MM.1S (cell line): ENCODE results near the gene ZNF593OS.
A peak's percentile ranks its signal among the peaks of the same experiment; 100 is the strongest.

ENCODE experiments used
- DNase-seq: peaks from one replicate; pipeline ENCODE4 v3.0.0-alpha.2; 2015
- H2AFZ ChIP-seq: fragments of 300-600 bp; sonication (generic); 2 replicates; pipeline ENCODE4 v1.6.0; 2016; ENCODE audit warnings: antibody characterized with exemption, low read length
- H3F3A ChIP-seq: fragments of 300-600 bp; sonication (generic); 2 replicates; pipeline ENCODE4 v1.6.1; 2016; ENCODE audit warnings: mild to moderate bottlenecking, antibody characterized with exemption, low read length, moderate library complexity, mixed read lengths; ENCODE audit not compliant: insufficient read depth
- H3K27ac ChIP-seq: fragments of 300-600 bp; sonication (generic); 2 replicates; pipeline ENCODE4 v1.5.1; 2016; ENCODE audit warnings: mild to moderate bottlenecking, low read length
- H3K27me3 ChIP-seq: fragments of 300-600 bp; sonication (generic); replicated peaks from 2 replicates; pipeline ENCODE4 v1.6.0; 2016; ENCODE audit warnings: low read length; ENCODE audit not compliant: insufficient read depth
- H3K36me3 ChIP-seq: fragments of 300-600 bp; sonication (generic); replicated peaks from 2 replicates; pipeline ENCODE4 v1.6.1; 2016; ENCODE audit warnings: mild to moderate bottlenecking, low read length, mixed read lengths; ENCODE audit not compliant: insufficient read depth
- H3K4me1 ChIP-seq: fragments of 300-600 bp; sonication (generic); 2 replicates; pipeline ENCODE4 v1.6.1; 2016; ENCODE audit warnings: low read length, mixed read lengths
- H3K4me2 ChIP-seq: fragments of 300-600 bp; sonication (generic); 2 replicates; pipeline ENCODE4 v1.6.0; 2016; ENCODE audit warnings: low read depth, low read length
- H3K4me3 ChIP-seq: fragments of 300-600 bp; sonication (generic); 2 replicates; pipeline ENCODE4 v1.5.1; 2016; ENCODE audit warnings: low read length, mixed read lengths
- H3K79me2 ChIP-seq: fragments of 300-600 bp; sonication (generic); 2 replicates; pipeline ENCODE4 v1.6.1; 2016; ENCODE audit warnings: mixed run types, low read length, mixed read lengths
- H3K9ac ChIP-seq: fragments of 300-600 bp; sonication (generic); 2 replicates; pipeline ENCODE4 v1.6.1; 2016; ENCODE audit warnings: low read length, mixed read lengths
- H3K9me2 ChIP-seq: fragments of 300-600 bp; sonication (generic); replicated peaks from 2 replicates; pipeline ENCODE4 v1.6.1; 2016; ENCODE audit warnings: mild to moderate bottlenecking, low read length, mixed read lengths; ENCODE audit not compliant: insufficient read depth
- H3K9me3 ChIP-seq: fragments of 300-600 bp; sonication (generic); replicated peaks from 2 replicates; pipeline ENCODE4 v1.6.1; 2016; ENCODE audit warnings: mild to moderate bottlenecking, low read length, mixed read lengths; ENCODE audit not compliant: insufficient read depth
- H4K20me1 ChIP-seq: fragments of 300-600 bp; sonication (generic); 2 replicates; pipeline ENCODE4 v1.6.1; 2016; ENCODE audit warnings: mild to moderate bottlenecking, low read length, moderate library complexity, mixed read lengths; ENCODE audit not compliant: insufficient read depth
- EZH2 ChIP-seq: fragments of 300-600 bp; sonication (generic); optimal IDR thresholded peaks from 2 replicates; pipeline ENCODE3; 2017; ENCODE audit warnings: low read depth, mild to moderate bottlenecking, antibody characterized with exemption, low read length, mixed read lengths
- EZH2phosphoT487 ChIP-seq: fragments of 300-600 bp; sonication (generic); IDR thresholded peaks from 2 replicates; pipeline ENCODE4 v1.6.1; 2018; ENCODE audit warnings: antibody characterized with exemption, low read length
- TF ChIP-seq, protein P1 (sequence below): fragments of 300-600 bp; sonication (generic); IDR thresholded peaks from 2 replicates; pipeline ENCODE4 v1.5.1; 2016; ENCODE audit warnings: antibody characterized with exemption, low read length, mixed read lengths

ZNF593OS gene

DNA sequence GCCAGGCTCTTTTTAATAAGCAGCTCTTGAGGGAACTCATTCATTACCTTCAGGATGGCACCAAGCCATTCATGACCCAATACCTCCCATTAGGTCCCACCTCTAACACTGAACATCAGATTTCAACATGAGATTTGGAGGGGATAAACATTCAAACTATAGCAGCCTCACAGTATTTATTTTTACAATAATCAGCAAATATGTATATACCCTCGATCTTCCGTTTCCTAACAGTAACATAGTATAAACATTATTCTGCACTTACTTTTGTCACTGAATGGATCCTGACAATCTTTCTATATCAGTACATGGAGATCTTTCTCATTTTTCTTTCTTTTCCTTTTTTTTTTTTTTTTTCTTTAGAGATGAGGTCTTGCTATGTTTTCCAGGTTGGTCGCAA lies 24.2 kb upstream of the ZNF593OS start:
- Histone ChIP-seq H4K20me1 (no peaks in the 10 kb centered on the region), H3K79me2 (no peaks in the 10 kb centered on the region), H3K27ac (no peak overlapping the region), H3K4me3 (no peak overlapping the region), H3K4me2 (no peak overlapping the region), H3F3A (no peaks in the 10 kb centered on the region), H3K9me2 (no peaks in the 10 kb centered on the region), H3K4me1 (no peaks in the 10 kb centered on the region; the same call in 1 of the 2 replicates), H3K36me3 (no peaks in the 10 kb centered on the region), H3K9ac (no peak overlapping the region), H3K9me3 (no peaks in the 10 kb centered on the region), H2AFZ (no peak overlapping the region), H3K27me3 (0 out of 2 replicates have a peak, but pooled peaks cover 3% of the 10 kb centered on the region)
- TF ChIP-seq EZH2phosphoT487 (no peak), EZH2 (no peak)
- TF ChIP-seq, protein P1, sequence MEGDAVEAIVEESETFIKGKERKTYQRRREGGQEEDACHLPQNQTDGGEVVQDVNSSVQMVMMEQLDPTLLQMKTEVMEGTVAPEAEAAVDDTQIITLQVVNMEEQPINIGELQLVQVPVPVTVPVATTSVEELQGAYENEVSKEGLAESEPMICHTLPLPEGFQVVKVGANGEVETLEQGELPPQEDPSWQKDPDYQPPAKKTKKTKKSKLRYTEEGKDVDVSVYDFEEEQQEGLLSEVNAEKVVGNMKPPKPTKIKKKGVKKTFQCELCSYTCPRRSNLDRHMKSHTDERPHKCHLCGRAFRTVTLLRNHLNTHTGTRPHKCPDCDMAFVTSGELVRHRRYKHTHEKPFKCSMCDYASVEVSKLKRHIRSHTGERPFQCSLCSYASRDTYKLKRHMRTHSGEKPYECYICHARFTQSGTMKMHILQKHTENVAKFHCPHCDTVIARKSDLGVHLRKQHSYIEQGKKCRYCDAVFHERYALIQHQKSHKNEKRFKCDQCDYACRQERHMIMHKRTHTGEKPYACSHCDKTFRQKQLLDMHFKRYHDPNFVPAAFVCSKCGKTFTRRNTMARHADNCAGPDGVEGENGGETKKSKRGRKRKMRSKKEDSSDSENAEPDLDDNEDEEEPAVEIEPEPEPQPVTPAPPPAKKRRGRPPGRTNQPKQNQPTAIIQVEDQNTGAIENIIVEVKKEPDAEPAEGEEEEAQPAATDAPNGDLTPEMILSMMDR = no peak
- no peak for DNase-seq

DNA sequence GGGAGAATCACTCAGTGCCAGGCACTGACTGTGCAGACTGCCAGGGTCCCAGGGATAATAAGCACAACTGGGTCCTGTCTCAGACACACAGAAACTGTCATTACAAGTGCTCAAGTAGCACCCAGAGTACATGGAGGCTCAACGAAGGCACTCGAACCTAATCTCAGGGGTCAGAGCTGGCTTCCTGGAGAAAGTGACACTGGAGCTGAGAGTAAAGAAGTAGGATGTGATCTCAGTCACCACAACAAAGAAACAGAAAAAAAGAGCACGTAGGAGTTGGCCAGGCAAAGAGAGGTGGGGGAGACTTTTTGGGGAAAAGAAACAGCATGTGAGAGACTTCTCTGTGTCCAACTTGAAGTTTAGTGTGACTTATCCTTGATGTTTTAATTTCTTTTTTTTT lies 20.1 kb upstream of the ZNF593OS start:
- Histone ChIP-seq H3K9me3 (no peaks in the 10 kb centered on the region), H3F3A (no peaks in the 10 kb centered on the region), H4K20me1 (no peaks in the 10 kb centered on the region), H3K27me3 (0 out of 2 replicates have a peak, but pooled peaks cover 3% of the 10 kb centered on the region), H3K4me1 (no peaks in the 10 kb centered on the region; the same call in 1 of the 2 replicates), H3K36me3 (no peaks in the 10 kb centered on the region), H2AFZ (no peak overlapping the region), H3K4me3 (no peak overlapping the region), H3K79me2 (no peaks in the 10 kb centered on the region), H3K27ac (no peak overlapping the region), H3K4me2 (no peak overlapping the region), H3K9ac (no peak overlapping the region), H3K9me2 (no peaks in the 10 kb centered on the region)
- no peak for TF ChIP-seq EZH2phosphoT487
- TF ChIP-seq, protein P1 = no peak
- TF ChIP-seq EZH2 = no peak
- peak; percentile 36 for DNase-seq

DNA sequence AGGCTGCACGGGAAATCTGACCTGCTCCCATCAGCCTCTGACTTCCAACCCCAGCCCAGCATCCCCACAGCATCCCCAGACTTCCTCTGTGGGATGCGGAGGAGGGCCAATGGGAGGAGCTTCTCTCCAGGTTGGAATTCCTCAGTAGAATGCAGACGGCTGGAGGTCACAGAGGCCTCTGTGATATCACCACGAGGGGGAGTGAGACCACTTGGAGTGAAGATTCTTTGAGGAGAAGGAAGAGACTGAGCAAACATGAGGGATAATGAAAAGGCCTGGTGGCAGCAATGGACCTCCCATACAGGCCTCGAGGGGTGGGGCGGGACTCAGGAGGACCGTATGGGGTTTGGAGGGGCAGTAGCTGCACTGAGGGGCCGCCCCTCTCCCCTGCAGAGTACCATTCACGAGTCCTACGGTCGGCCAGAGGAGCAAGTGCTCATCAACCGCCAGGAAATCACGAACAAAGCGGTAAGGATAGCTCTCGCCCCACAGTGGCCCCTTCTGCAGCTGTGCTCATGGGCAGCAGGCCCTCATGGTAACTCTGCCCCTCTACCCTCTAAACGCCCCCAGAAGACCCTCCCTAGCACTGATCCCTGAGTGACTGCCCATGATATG lies 18.8 kb upstream of the ZNF593OS start, which contains the start of gene CATSPER4:
CATSPER4 (plus strand) TSS at position 230 of the 615 bp plus-strand sequence; CDS start at position 256, 26 bp downstream.
- no peak within 1 kb of the TSS for H3K4me2 ChIP-seq
- no peaks in the 10 kb centered on the region for H3K9me3 ChIP-seq
- H2AFZ ChIP-seq = no peak within 1 kb of the TSS
- no peaks in the 10 kb centered on the region for H3F3A ChIP-seq
- no peak within 1 kb of the TSS for H3K4me3 ChIP-seq
- no peaks in the 10 kb centered on the region for H3K79me2 ChIP-seq
- no peaks in the 10 kb centered on the region for H3K36me3 ChIP-seq
- no peaks in the 10 kb centered on the region for H3K9me2 ChIP-seq
- TF ChIP-seq EZH2phosphoT487 = no peak
- TF ChIP-seq, protein P1 = peak; percentile 13; the same call in 1 of the 2 replicates
- H3K4me1 ChIP-seq = no peaks in the 10 kb centered on the region; the same call in 1 of the 2 replicates
- 0 out of 2 replicates have a peak, but pooled peaks cover 3% of the 10 kb centered on the region for H3K27me3 ChIP-seq
- no peak within 1 kb of the TSS for H3K9ac ChIP-seq
- H3K27ac ChIP-seq = no peak within 1 kb of the TSS
- no peaks in the 10 kb centered on the region for H4K20me1 ChIP-seq
- DNase-seq = no peak
